ENCODE results near the gene EPHB3. TPM values are rescaled to one million over a fixed set of nuclear protein-coding genes. Genes with fewer than 3 reads are reported as not detected.

Gene EPHB3
- polyA plus RNA-seq, 1 donor: 42.4 TPM

- DNase-seq: no peak
Observed at GRCh38 chr3:184564685-184565385, 3.2 kb downstream of the EPHB3 start.

GRCh38 chr3:184565421-184566211 lies 4.0 kb downstream of the EPHB3 start:
- DNase-seq: no peak

- no peak for DNase-seq
Observed at GRCh38 chr3:184566441-184567414, 5.1 kb downstream of the EPHB3 start.

- DNase-seq: peak; percentile 39
Observed at GRCh38 chr3:184567946-184568559, 6.5 kb downstream of the EPHB3 start.

- no peak for DNase-seq
Observed at GRCh38 chr3:184568560-184568923, 7.0 kb downstream of the EPHB3 start.

- DNase-seq: peak; percentile 98
Observed at GRCh38 chr3:184568924-184569829, 7.6 kb downstream of the EPHB3 start.

GRCh38 chr3:184570035-184570434 lies 8.4 kb downstream of the EPHB3 start:
- DNase-seq: no peak

GRCh38 chr3:184570489-184570888 lies 8.9 kb downstream of the EPHB3 start:
- DNase-seq: no peak

- no peak for DNase-seq
Observed at GRCh38 chr3:184571750-184572377, 10.3 kb downstream of the EPHB3 start.

GRCh38 chr3:184572633-184573270 lies 11.2 kb downstream of the EPHB3 start:
- DNase-seq: no peak

- no peak for DNase-seq
Observed at GRCh38 chr3:184574515-184575417, 13.2 kb downstream of the EPHB3 start.

GRCh38 chr3:184575701-184576100 lies 14.1 kb downstream of the EPHB3 start:
- no peak for DNase-seq

- DNase-seq: no peak
Observed at GRCh38 chr3:184576457-184577240, 15.1 kb downstream of the EPHB3 start.

GRCh38 chr3:184577546-184577945 lies 16.0 kb downstream of the EPHB3 start:
- DNase-seq: no peak

- no peak for DNase-seq
Observed at GRCh38 chr3:184578218-184578617, 16.6 kb downstream of the EPHB3 start.

GRCh38 chr3:184578822-184579221 lies 17.2 kb downstream of the EPHB3 start:
- no peak for DNase-seq

GRCh38 chr3:184579513-184579912 lies 17.9 kb downstream of the EPHB3 start:
- no peak for DNase-seq

GRCh38 chr3:184580376-184580775 lies 18.8 kb downstream of the EPHB3 start:
- DNase-seq: no peak
